GM12891 (cell line): Measurements from ENCODE around the gene RNF17.

ENCODE experiments used
- POLR2A ChIP-seq: IDR thresholded peaks from 2 replicates; pipeline ENCODE4 v1.6.1; 2011; ENCODE audit warnings: low read depth, low read length, control low read depth
- POLR2AphosphoS5 ChIP-seq: IDR thresholded peaks from 2 replicates; pipeline ENCODE4 v1.6.1; 2011; ENCODE audit warnings: low read depth, low read length, control low read depth
- TAF1 ChIP-seq: IDR thresholded peaks from 2 replicates; pipeline ENCODE4 v1.6.1; 2011; ENCODE audit warnings: low read depth, low read length, control low read depth

- TF ChIP-seq TAF1 (no peak), POLR2A (no peak), POLR2AphosphoS5 (no peak)
Measured at GRCh38 chr13:24734950-24735349, 29.0 kb upstream of the RNF17 start.
